ENCODE data around the gene RASAL1.

DNA sequence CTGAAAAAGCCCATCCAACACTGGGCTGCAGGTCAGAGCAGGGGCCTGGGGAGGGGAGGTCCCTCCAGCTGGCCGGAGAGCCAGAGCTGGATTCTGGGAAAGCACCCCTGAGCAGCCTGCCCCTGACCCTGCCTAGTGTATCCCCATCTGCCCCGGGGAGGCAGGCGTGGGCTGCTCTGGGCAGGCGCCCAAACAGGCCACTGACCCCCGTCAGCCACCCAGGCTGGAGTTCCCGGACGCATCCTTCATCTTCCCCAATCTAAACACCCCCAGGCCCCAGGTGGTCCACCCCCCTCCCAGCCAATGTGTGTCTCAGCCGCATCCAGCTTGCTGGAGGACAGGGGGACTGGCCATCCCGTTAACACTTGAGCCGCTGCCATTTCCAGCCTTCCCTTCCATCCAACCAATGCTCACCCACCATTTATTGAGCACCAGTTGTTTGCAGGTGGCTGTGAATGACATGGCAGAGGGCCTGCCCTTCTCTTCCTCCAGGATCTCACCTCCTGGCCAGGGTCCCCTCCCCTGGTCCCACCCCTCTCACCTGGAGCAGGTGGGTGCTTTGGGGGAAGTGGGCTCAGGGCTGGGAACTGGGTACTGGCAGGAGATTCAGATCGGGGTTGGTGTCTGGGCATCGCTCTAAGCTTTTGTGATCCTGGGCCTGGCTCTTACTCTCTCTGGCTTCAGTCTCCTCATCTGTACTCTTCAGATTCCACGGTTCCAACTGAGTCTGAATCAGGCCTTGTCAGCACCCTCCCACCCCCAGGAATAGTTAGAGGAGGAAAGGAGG lies 79.8 kb downstream of the RASAL1 start:
- TF ChIP-seq, protein P1, sequence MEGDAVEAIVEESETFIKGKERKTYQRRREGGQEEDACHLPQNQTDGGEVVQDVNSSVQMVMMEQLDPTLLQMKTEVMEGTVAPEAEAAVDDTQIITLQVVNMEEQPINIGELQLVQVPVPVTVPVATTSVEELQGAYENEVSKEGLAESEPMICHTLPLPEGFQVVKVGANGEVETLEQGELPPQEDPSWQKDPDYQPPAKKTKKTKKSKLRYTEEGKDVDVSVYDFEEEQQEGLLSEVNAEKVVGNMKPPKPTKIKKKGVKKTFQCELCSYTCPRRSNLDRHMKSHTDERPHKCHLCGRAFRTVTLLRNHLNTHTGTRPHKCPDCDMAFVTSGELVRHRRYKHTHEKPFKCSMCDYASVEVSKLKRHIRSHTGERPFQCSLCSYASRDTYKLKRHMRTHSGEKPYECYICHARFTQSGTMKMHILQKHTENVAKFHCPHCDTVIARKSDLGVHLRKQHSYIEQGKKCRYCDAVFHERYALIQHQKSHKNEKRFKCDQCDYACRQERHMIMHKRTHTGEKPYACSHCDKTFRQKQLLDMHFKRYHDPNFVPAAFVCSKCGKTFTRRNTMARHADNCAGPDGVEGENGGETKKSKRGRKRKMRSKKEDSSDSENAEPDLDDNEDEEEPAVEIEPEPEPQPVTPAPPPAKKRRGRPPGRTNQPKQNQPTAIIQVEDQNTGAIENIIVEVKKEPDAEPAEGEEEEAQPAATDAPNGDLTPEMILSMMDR (IDR thresholded peaks at IDR 0.05), result no peak
- TF ChIP-seq EZH2 (IDR thresholded peaks at IDR 0.05; ENCODE audit: borderline replicate concordance, insufficient read depth, low read depth, low read length, poor library complexity, severe bottlenecking), result no peak
